HCT116 (cell line): ENCODE data around the gene HOMER3. TPM values are rescaled to one million over a fixed set of nuclear protein-coding genes. Genes with fewer than 3 reads are reported as not detected.

Source experiments
- ATAC-seq: fragments of 200-7000 bp; cut with Tn5 transposase; 2 replicates; pipeline ENCODE4 v1.9.1; 2020; ENCODE audit warnings: mild to moderate bottlenecking, moderate library complexity
- BruUV-seq: library from RNA; stranded (reverse); fragments of 400-500 nt; replicated peaks from 2 replicates; lab custom pipeline; 2021; lab: Mats Ljungman, UMichigan
- CTCF ChIA-PET: fragments of 300-600 bp; sonication (Branson Sonifier 250); formaldehyde crosslinking; loops from one replicate; lab custom pipeline; 2021; ENCODE audit warnings: antibody characterized with exemption; lab: Charles Lee
- POLR2A ChIA-PET: fragments of 300-600, 350-600 bp; sonication (Branson Sonifier 250); formaldehyde crosslinking; loops from one replicate; lab custom pipeline; 2021; ENCODE audit warnings: antibody characterized with exemption; lab: Charles Lee
- RAD21 ChIA-PET, 2 experiments: fragments of 300-600 bp; sonication (Branson Sonifier 250); formaldehyde crosslinking; loops; one replicate each; lab custom pipeline; 2023; ENCODE audit warnings: low total read pairs in 2 of 2; ENCODE audit not compliant: uncharacterized antibody in 2 of 2, unreplicated experiment in 2 of 2, low non-redundant PET in 1 of 2; lab: Charles Lee
- DNase-seq: peaks from one replicate; pipeline ENCODE4 v3.0.0-alpha.2; 2010; ENCODE audit warnings: low read depth, low spot score
- H2AFZ ChIP-seq: fragments of 200-600 bp; shearing (Covaris generic), sonication (generic); 2 replicates; pipeline ENCODE4 v1.6.1; 2017; ENCODE audit warnings: low read depth, mixed run types, mixed read lengths, antibody characterized with exemption, low read length; ENCODE audit not compliant: poor library complexity, severe bottlenecking
- H3K27ac ChIP-seq: 2 replicates; pipeline ENCODE4 v1.5.1; 2012; ENCODE audit warnings: low read depth, low read length
- H3K27me3 ChIP-seq: fragments of 200-600 bp; sonication (generic); 2 replicates; pipeline ENCODE4 v1.6.1; 2016; ENCODE audit warnings: mixed run types, low read length, mixed read lengths; ENCODE audit not compliant: insufficient read depth
- H3K36me3 ChIP-seq, 2 experiments: fragments of 200-500 bp in 1 of 2; fragments of 200-600 bp in 1 of 2; sonication (Bioruptor generic) in 1 of 2; sonication (generic) in 1 of 2; 2 replicates each; pipeline versions ENCODE4 v1.5.1 to v1.6.1; 2014 to 2016; ENCODE audit warnings: low read length in 2 of 2, inconsistent platforms in 1 of 2, mixed read lengths in 1 of 2, mixed run types in 1 of 2; ENCODE audit not compliant: insufficient read depth in 2 of 2, control insufficient read depth in 1 of 2
- H3K4me1 ChIP-seq, 2 experiments: fragments of 200-600 bp in 1 of 2; sonication (generic) in 1 of 2; 2 replicates each; pipeline versions ENCODE4 v1.5.1 to v1.6.1; 2012 to 2017; ENCODE audit warnings: low read length in 2 of 2, inconsistent platforms in 1 of 2, mild to moderate bottlenecking in 1 of 2, mixed read lengths in 1 of 2, mixed run types in 1 of 2, moderate library complexity in 1 of 2; ENCODE audit not compliant: insufficient read depth in 2 of 2, control insufficient read depth in 1 of 2
- H3K4me2 ChIP-seq: fragments of 200-600 bp; sonication (generic); 2 replicates; pipeline ENCODE4 v1.6.1; 2017; ENCODE audit warnings: mixed run types, low read length, mixed read lengths
- H3K4me3 ChIP-seq, 2 experiments: fragments of 200-600 bp in 1 of 2; sonication (generic) in 1 of 2; replicated peaks in 1 of 2; 2 replicates each; pipeline ENCODE4 v1.5.1; 2011 to 2016; ENCODE audit warnings: low read length in 2 of 2, control low read depth in 1 of 2, low read depth in 1 of 2, mild to moderate bottlenecking in 1 of 2, mixed read lengths in 1 of 2, mixed run types in 1 of 2
- H3K79me2 ChIP-seq: fragments of 200-600 bp; sonication (generic); 2 replicates; pipeline ENCODE4 v1.6.1; 2017; ENCODE audit warnings: mild to moderate bottlenecking, mixed run types, low read length, moderate library complexity, mixed read lengths; ENCODE audit not compliant: insufficient read depth
- H3K9ac ChIP-seq: fragments of 200-600 bp; sonication (generic); 2 replicates; pipeline ENCODE4 v1.6.1; 2016; ENCODE audit warnings: low read length, mixed read lengths
- H3K9me2 ChIP-seq: fragments of 200-600 bp; sonication (generic), shearing (Covaris generic); 2 replicates; pipeline ENCODE4 v1.6.1; 2017; ENCODE audit warnings: mixed run types, mild to moderate bottlenecking, moderate library complexity; ENCODE audit not compliant: insufficient read depth
- H3K9me3 ChIP-seq, 2 experiments: fragments of 200-500 bp in 1 of 2; fragments of 200-600 bp in 1 of 2; sonication (Bioruptor generic) in 1 of 2; sonication (generic) in 1 of 2; 2 replicates each; pipeline ENCODE4 v1.6.1; 2014 to 2017; ENCODE audit warnings: low read length in 2 of 2, mixed read lengths in 2 of 2, inconsistent platforms in 1 of 2, low read depth in 1 of 2, mild to moderate bottlenecking in 1 of 2, mixed run types in 1 of 2, moderate library complexity in 1 of 2; ENCODE audit not compliant: control insufficient read depth in 1 of 2, insufficient read depth in 1 of 2
- H4K20me1 ChIP-seq: fragments of 200-600 bp; sonication (generic), shearing (Covaris generic); 2 replicates; pipeline ENCODE4 v1.6.1; 2017; ENCODE audit warnings: mixed run types, mild to moderate bottlenecking, moderate library complexity; ENCODE audit not compliant: insufficient read depth
- ATF3 ChIP-seq: IDR thresholded peaks from 2 replicates; pipeline ENCODE4 v1.6.1; 2012
- CTCF ChIP-seq, 3 experiments: fragments of 200-600 bp in 1 of 3; sonication (generic) in 1 of 3; IDR thresholded peaks in 2 of 3; conservative IDR thresholded peaks in 1 of 3; 2 replicates each; pipeline ENCODE4 v1.5.1; 2012 to 2017; ENCODE audit warnings: low read depth in 2 of 3, low read length in 2 of 3, antibody characterized with exemption in 1 of 3, borderline replicate concordance in 1 of 3, control low read depth in 1 of 3, mild to moderate bottlenecking in 1 of 3, mixed read lengths in 1 of 3, mixed run types in 1 of 3, moderate library complexity in 1 of 3; ENCODE audit not compliant: insufficient read depth in 1 of 3
- ELF1 ChIP-seq: IDR thresholded peaks from 2 replicates; pipeline ENCODE4 v1.6.1; 2012; ENCODE audit warnings: low read depth, borderline replicate concordance
- EZH2phosphoT487 ChIP-seq: fragments of 200-600 bp; IDR thresholded peaks from 2 replicates; pipeline ENCODE4 v1.6.1; 2018; ENCODE audit warnings: antibody characterized with exemption, borderline replicate concordance
- JUND ChIP-seq: IDR thresholded peaks from 2 replicates; pipeline ENCODE4 v1.6.1; 2012
- MAX ChIP-seq: IDR thresholded peaks from 2 replicates; pipeline ENCODE4 v1.6.1; 2012
- POLR2AphosphoS5 ChIP-seq: IDR thresholded peaks from 2 replicates; pipeline ENCODE4 v1.6.1; 2011; ENCODE audit warnings: mild to moderate bottlenecking, low read depth, low read length, moderate library complexity
- SIN3A ChIP-seq: IDR thresholded peaks from 2 replicates; pipeline ENCODE4 v1.6.1; 2012; ENCODE audit warnings: low read depth
- SP1 ChIP-seq: IDR thresholded peaks from 2 replicates; pipeline ENCODE4 v1.6.1; 2012; ENCODE audit warnings: low read depth
- SRF ChIP-seq: IDR thresholded peaks from 2 replicates; pipeline ENCODE4 v1.6.1; 2012; ENCODE audit warnings: low read depth
- TCF7L2 ChIP-seq: IDR thresholded peaks from 2 replicates; pipeline ENCODE4 v1.7.0; 2011; ENCODE audit warnings: borderline replicate concordance, inconsistent platforms; ENCODE audit not compliant: insufficient read depth, insufficient read length; ENCODE audit errors: extremely low read depth
- ZBTB33 ChIP-seq: IDR thresholded peaks from 2 replicates; pipeline ENCODE4 v1.6.1; 2011; ENCODE audit warnings: mild to moderate bottlenecking, low read length, moderate library complexity; ENCODE audit not compliant: insufficient replicate concordance; ENCODE audit errors: extremely low read depth
- ZNF274 ChIP-seq: fragments of 200-500 bp; sonication (Bioruptor generic); IDR thresholded peaks from 2 replicates; pipeline ENCODE4 v1.6.1; 2014; ENCODE audit warnings: mild to moderate bottlenecking, low read depth, low read length, inconsistent platforms
- intact Hi-C: fragments of 100-400 bp; cut with micrococcal nuclease; formaldehyde crosslinking; loops from 2 replicates; pipeline ENCODE4 v1.10.0; 2022
- total RNA-seq: library from RNA; stranded (reverse); gene quantifications from one replicate; pipeline ENCODE4 v1.2.1, GENCODE V29; 2021; ENCODE audit not compliant: unreplicated experiment

HOMER3 gene
- total RNA-seq, 1 experiment from 2014 or later, result 45.2 TPM

GRCh38 chr19:18949858-18950257 lies 8.8 kb upstream of the HOMER3 start:
- intact Hi-C loops, result no loop called here
- no peak overlapping the region for H3K4me3 ChIP-seq
- no peaks in the 10 kb centered on the region for H3K79me2 ChIP-seq
- no peak overlapping the region for H2AFZ ChIP-seq
- RAD21 ChIA-PET, result no interaction called here
- H3K27me3 ChIP-seq, result no peaks in the 10 kb centered on the region
- H4K20me1 ChIP-seq, result no peaks in the 10 kb centered on the region
- H3K27ac ChIP-seq, result no peak overlapping the region
- CTCF ChIA-PET, result no interaction called here
- H3K36me3 ChIP-seq, result no peaks in the 10 kb centered on the region
- peaks cover 0 to 5% of the 10 kb centered on the region in 2 experiments; a peak in 1 of 4 replicates for H3K4me1 ChIP-seq
- ATAC-seq, result no peak
- no peak overlapping the region for H3K9ac ChIP-seq
- POLR2A ChIA-PET, result no interaction called here
- BruUV-seq, result no TSS peak
- no peaks in the 10 kb centered on the region for H3K9me2 ChIP-seq
- H3K9me3 ChIP-seq, result no peaks in the 10 kb centered on the region
- no peak for DNase-seq
- TF ChIP-seq SP1, result no peak
- no peak for TF ChIP-seq MAX
- TF ChIP-seq ATF3, result no peak
- no peak for TF ChIP-seq SIN3A
- no peak for TF ChIP-seq JUND
- no peak for TF ChIP-seq SRF
- TF ChIP-seq CTCF (IDR thresholded peaks at IDR 0.05 in 2 of 3, conservative IDR thresholded peaks at IDR 0.05 in 1 of 3; ENCODE audit: borderline replicate concordance in 1 of 3, insufficient read depth in 1 of 3, low read depth in 2 of 3, low read length in 2 of 3), result no peak
- TF ChIP-seq, all 23 proteins: peak for 0
- H3K4me2 ChIP-seq, result no peak overlapping the region

GRCh38 chr19:18948976-18949356 lies 7.9 kb upstream of the HOMER3 start:
- H3K79me2 ChIP-seq, result no peaks in the 10 kb centered on the region
- RAD21 ChIA-PET, result no interaction called here
- POLR2A ChIA-PET, result no interaction called here
- H3K4me3 ChIP-seq, result no peak overlapping the region
- peaks cover 0 to 5% of the 10 kb centered on the region in 2 experiments; a peak in 1 of 4 replicates for H3K4me1 ChIP-seq
- no peak overlapping the region for H3K4me2 ChIP-seq
- H3K9me3 ChIP-seq, result no peaks in the 10 kb centered on the region
- H3K9me2 ChIP-seq, result no peaks in the 10 kb centered on the region
- CTCF ChIA-PET, result no interaction called here
- H3K36me3 ChIP-seq, result no peaks in the 10 kb centered on the region
- intact Hi-C loops, result no loop called here
- no peaks in the 10 kb centered on the region for H3K27me3 ChIP-seq
- ATAC-seq (no peak), DNase-seq (no peak)
- no TSS peak for BruUV-seq
- H3K9ac ChIP-seq, result no peak overlapping the region
- no peak overlapping the region for H3K27ac ChIP-seq
- no peaks in the 10 kb centered on the region for H4K20me1 ChIP-seq
- H2AFZ ChIP-seq, result no peak overlapping the region
- TF ChIP-seq SIN3A, result no peak
- TF ChIP-seq ATF3, result no peak
- no peak for TF ChIP-seq ZBTB33
- no peak for TF ChIP-seq ZNF274
- TF ChIP-seq SP1, result no peak
- no peak for TF ChIP-seq ELF1
- TF ChIP-seq POLR2AphosphoS5, result no peak
- no peak for TF ChIP-seq EZH2phosphoT487
- no peak for TF ChIP-seq MAX
- no peak for TF ChIP-seq TCF7L2
